HUES64 (cell line): ENCODE measurements around the gene LRP8. TPM values are rescaled to one million over a fixed set of nuclear protein-coding genes. Genes with fewer than 3 reads are reported as not detected.

Experiments
- H3K27ac ChIP-seq: 2 replicates; pipeline ENCODE4 v1.7.0; 2013; ENCODE audit warnings: low read depth, low read length, inconsistent platforms
- H3K27me3 ChIP-seq: 2 replicates; pipeline ENCODE4 v1.6.1; 2013; ENCODE audit warnings: mild to moderate bottlenecking, low read length; ENCODE audit not compliant: insufficient read depth
- H3K36me3 ChIP-seq: 2 replicates; pipeline ENCODE4 v1.6.1; 2013; ENCODE audit warnings: mild to moderate bottlenecking, low read length; ENCODE audit not compliant: insufficient read depth
- H3K4me1 ChIP-seq: 2 replicates; pipeline ENCODE4 v1.6.1; 2013; ENCODE audit warnings: mild to moderate bottlenecking, low read length, moderate library complexity; ENCODE audit not compliant: insufficient read depth
- H3K4me3 ChIP-seq: 2 replicates; pipeline ENCODE4 v1.5.1; 2013; ENCODE audit warnings: mild to moderate bottlenecking, low read length, moderate library complexity
- H3K9ac ChIP-seq: 2 replicates; pipeline ENCODE4 v1.6.1; 2013; ENCODE audit warnings: mild to moderate bottlenecking, low read depth, low read length
- H3K9me3 ChIP-seq: 2 replicates; pipeline ENCODE4 v1.6.1; 2013; ENCODE audit warnings: low read depth, low read length; ENCODE audit not compliant: insufficient read depth
- WGBS: fragments of 150-250, 120-280 bp; methylation state at CpG from one replicate; pipeline ENCODE4 v1.1.7; 2013; ENCODE audit warnings: missing lambda C conversion rate; 5-methylcytosine and 5-hydroxymethylcytosine counted together
- polyA plus RNA-seq, 2 experiments: library from polyadenylated mRNA; stranded (reverse); fragments of 50-300 nt; gene quantifications; one replicate each; pipeline ENCODE4 v1.2.3, GENCODE V29; 2013

LRP8 gene
- polyA plus RNA-seq (2013, experiment 1 of 2), result 28.5 TPM
- polyA plus RNA-seq (2013, experiment 2 of 2), result 38.9 TPM

- H3K27me3 ChIP-seq, result 0 out of 2 replicates have a peak, but pooled peaks cover 4% of the 10 kb centered on the region
- peak within 1 kb of the TSS; percentile 86 for H3K4me3 ChIP-seq
- WGBS, result under 1% methylated on average over 47 of the region's 47 CpGs
- H3K36me3 ChIP-seq, result peaks cover 26% of the 10 kb centered on the region
- H3K9ac ChIP-seq, result peak within 1 kb of the TSS; percentile 91
- H3K4me1 ChIP-seq, result peaks cover 9% of the 10 kb centered on the region; the same call in 1 of the 2 replicates
- peak within 1 kb of the TSS; percentile 96 for H3K27ac ChIP-seq
- H3K9me3 ChIP-seq, result no peaks in the 10 kb centered on the region
Measured at GRCh38 chr1:53328009-53328461, at the start of gene LRP8. Gene LRP8 (minus strand): TSS chr1:53328070. CDS start chr1:53327912, 158 bp downstream.

GRCh38 chr1:53377438-53377841 lies 49.6 kb upstream of the LRP8 start:
- Histone ChIP-seq H3K27me3 (no peaks in the 10 kb centered on the region; the same call in none of the 2 replicates), H3K4me3 (no peak overlapping the region), H3K4me1 (peaks cover 8% of the 10 kb centered on the region; the same call in 1 of the 2 replicates), H3K36me3 (no peaks in the 10 kb centered on the region), H3K9me3 (no peaks in the 10 kb centered on the region), H3K27ac (no peak overlapping the region), H3K9ac (no peak overlapping the region)
- 92% methylated on average over 13 of the region's 13 CpGs for WGBS

DNA sequence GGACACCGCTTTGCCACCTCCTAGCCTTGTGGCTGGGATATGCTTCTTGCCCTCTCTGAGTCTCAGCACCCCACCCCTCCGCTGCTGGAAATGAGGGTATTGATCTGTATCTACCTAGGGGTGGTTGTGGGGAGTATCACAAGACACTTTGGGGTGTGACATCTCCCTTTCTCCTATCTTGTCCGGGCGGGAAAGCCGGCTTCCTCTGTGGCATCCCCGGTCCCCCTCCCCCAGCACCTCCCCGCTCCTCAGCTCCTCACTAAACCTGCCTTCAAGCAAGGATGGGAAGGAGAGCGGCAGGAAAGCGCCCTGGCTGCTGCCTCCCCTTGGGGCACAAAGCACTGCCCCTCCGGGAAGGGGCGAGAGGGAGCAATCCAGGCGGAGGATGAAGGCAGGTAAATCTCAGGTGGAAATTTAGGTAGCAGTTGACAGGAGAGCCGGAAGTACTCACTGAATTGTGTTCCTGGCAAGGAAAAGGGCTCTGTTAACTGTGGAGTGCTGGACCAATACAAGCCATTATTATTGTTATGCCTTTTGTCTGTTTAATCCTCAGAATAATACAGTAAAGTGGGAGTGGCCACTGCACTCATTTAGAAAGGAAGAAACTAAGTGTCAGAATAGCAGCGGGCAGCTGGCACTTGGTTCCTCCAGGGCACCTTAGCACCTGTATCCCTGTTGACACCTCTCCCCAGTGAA lies 49.0 kb upstream of the LRP8 start:
- Histone ChIP-seq H3K36me3 (no peaks in the 10 kb centered on the region), H3K4me3 (no peak overlapping the region), H3K4me1 (peaks cover 8% of the 10 kb centered on the region; the same call in 1 of the 2 replicates), H3K9me3 (no peaks in the 10 kb centered on the region), H3K27me3 (no peaks in the 10 kb centered on the region; the same call in none of the 2 replicates), H3K9ac (no peak overlapping the region), H3K27ac (no peak overlapping the region)
- WGBS, result 72% methylated on average over 13 of the region's 14 CpGs

- Histone ChIP-seq H3K4me1 (peaks cover 8% of the 10 kb centered on the region; the same call in 1 of the 2 replicates), H3K9ac (no peak overlapping the region), H3K36me3 (no peaks in the 10 kb centered on the region), H3K4me3 (no peak overlapping the region), H3K27ac (no peak overlapping the region), H3K27me3 (no peaks in the 10 kb centered on the region; the same call in none of the 2 replicates), H3K9me3 (no peaks in the 10 kb centered on the region)
- 65% methylated on average over 13 of the region's 14 CpGs for WGBS
Measured at GRCh38 chr1:53376041-53376461, 48.2 kb upstream of the LRP8 start.

DNA sequence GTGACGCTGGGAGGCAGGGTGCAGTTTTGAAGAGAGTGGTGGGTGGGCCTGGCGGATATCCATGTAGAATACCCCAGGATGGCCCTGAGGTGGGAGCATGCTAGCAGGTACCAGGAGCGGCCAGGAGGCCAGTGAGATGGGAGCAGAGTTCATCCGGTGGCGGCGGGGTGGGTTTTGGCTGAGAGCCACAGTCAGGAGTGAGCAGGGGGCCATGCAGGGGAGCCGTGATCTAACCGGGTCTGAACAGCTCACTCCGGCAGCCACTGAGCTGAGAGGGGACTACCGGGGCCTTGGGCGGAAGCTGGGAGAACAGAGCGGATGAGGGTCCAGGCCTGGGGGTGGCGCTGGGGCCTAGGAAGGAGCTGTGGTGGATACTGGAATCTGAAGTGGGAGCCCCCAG lies 47.6 kb upstream of the LRP8 start:
- Histone ChIP-seq H3K9ac (no peak overlapping the region), H3K4me1 (peaks cover 8% of the 10 kb centered on the region; the same call in 1 of the 2 replicates), H3K4me3 (no peak overlapping the region), H3K9me3 (no peaks in the 10 kb centered on the region), H3K27me3 (no peaks in the 10 kb centered on the region; the same call in none of the 2 replicates), H3K36me3 (no peaks in the 10 kb centered on the region), H3K27ac (no peak overlapping the region)
- 82% methylated on average over 13 of the region's 13 CpGs for WGBS

- no peak overlapping the region for H3K27ac ChIP-seq
- no peaks in the 10 kb centered on the region for H3K36me3 ChIP-seq
- H3K9ac ChIP-seq, result no peak overlapping the region
- H3K4me3 ChIP-seq, result no peak overlapping the region
- 90% methylated on average over 11 of the region's 11 CpGs for whole genome bisulfite sequencing
- H3K9me3 ChIP-seq, result no peaks in the 10 kb centered on the region
- H3K27me3 ChIP-seq, result no peaks in the 10 kb centered on the region
- peaks cover 8% of the 10 kb centered on the region; the same call in 1 of the 2 replicates for H3K4me1 ChIP-seq
Measured at GRCh38 chr1:53373246-53373645, 45.4 kb upstream of the LRP8 start.

- no peak overlapping the region for H3K4me3 ChIP-seq
- no peak overlapping the region for H3K27ac ChIP-seq
- H3K36me3 ChIP-seq, result no peaks in the 10 kb centered on the region
- H3K27me3 ChIP-seq, result no peaks in the 10 kb centered on the region
- H3K4me1 ChIP-seq, result peaks cover 8% of the 10 kb centered on the region; the same call in 1 of the 2 replicates
- H3K9ac ChIP-seq, result no peak overlapping the region
- H3K9me3 ChIP-seq, result no peaks in the 10 kb centered on the region
- WGBS, result 91% methylated on average over 6 of the region's 6 CpGs
Measured at GRCh38 chr1:53372501-53372951, 44.7 kb upstream of the LRP8 start.

GRCh38 chr1:53371851-53372250 lies 44.0 kb upstream of the LRP8 start:
- no peaks in the 10 kb centered on the region for H3K9me3 ChIP-seq
- H3K4me1 ChIP-seq, result peaks cover 3% of the 10 kb centered on the region; the same call in 1 of the 2 replicates
- 91% methylated on average over 5 of the region's 5 CpGs for WGBS
- no peaks in the 10 kb centered on the region for H3K36me3 ChIP-seq
- H3K27me3 ChIP-seq, result no peaks in the 10 kb centered on the region
- H3K27ac ChIP-seq, result no peak overlapping the region
- H3K9ac ChIP-seq, result no peak overlapping the region
- H3K4me3 ChIP-seq, result no peak overlapping the region

DNA sequence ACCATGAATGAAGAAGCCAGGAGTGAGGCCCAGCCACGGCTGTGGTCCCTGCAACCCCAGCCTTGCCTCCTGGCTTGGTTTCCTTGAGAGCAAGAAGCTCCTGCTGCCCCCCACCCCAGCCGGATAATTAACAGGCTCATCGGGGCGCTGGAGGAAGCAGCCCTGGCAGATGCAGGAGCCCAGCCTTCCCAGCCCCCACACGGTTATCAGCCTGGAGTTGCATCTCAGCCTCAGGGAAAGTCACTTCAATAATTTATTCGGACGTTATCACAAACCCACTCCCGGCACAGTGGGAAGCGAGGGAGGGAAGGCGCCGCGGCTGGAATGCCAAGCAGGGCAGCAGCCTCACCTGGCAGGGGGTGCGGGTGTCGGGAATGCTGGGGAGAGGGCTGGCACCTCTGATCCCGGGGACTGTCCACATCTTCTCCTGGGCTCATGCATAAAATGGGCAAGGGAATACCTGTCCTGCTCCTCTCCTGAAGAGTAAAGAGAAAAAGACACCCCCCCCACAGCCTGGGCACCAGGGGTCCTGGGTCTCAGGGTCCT lies 43.3 kb upstream of the LRP8 start:
- no peak overlapping the region for H3K4me3 ChIP-seq
- 56% methylated on average over 15 of the region's 15 CpGs for WGBS

GRCh38 chr1:53370369-53370961 lies 42.6 kb upstream of the LRP8 start:
- H3K27me3 ChIP-seq, result no peaks in the 10 kb centered on the region
- WGBS, result 86% methylated on average over 9 of the region's 9 CpGs

More for the DNA sequence above, 43.3 kb upstream of the LRP8 start:
- no peaks in the 10 kb centered on the region for H3K36me3 ChIP-seq
- H3K4me1 ChIP-seq, result 0 out of 2 replicates have a peak, but pooled peaks cover 2% of the 10 kb centered on the region
- no peak overlapping the region for H3K9ac ChIP-seq
- no peaks in the 10 kb centered on the region for H3K9me3 ChIP-seq
- no peaks in the 10 kb centered on the region for H3K27me3 ChIP-seq
- no peak overlapping the region for H3K27ac ChIP-seq

DNA sequence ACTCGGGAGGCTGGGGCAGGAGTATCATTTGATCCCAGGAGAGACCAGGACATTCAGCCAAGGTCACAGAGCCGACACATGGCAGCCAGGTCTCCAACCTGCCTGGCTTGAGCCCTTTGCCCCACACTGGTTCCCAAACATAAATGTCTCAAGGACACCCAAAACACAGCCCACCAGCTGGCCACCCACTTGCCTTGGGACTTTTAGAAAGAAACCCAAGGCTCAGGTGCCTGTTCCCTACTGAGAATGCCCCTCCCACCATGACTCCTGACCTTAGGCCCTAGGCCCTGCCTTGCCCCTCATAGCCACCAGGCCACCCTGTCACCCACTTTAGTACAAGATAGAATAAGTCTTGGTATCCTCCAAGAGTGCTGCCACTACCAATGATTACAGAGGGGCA lies 41.9 kb upstream of the LRP8 start:
- Histone ChIP-seq H3K36me3 (no peaks in the 10 kb centered on the region), H3K27me3 (no peaks in the 10 kb centered on the region), H3K27ac (no peak overlapping the region), H3K4me1 (no peaks in the 10 kb centered on the region), H3K9me3 (no peaks in the 10 kb centered on the region), H3K4me3 (no peak overlapping the region), H3K9ac (no peak overlapping the region)
- 97% methylated on average over 2 of the region's 2 CpGs for WGBS

More at GRCh38 chr1:53370369-53370961, 42.6 kb upstream of the LRP8 start:
- no peak overlapping the region for H3K27ac ChIP-seq
- H3K4me1 ChIP-seq, result no peaks in the 10 kb centered on the region
- H3K4me3 ChIP-seq, result no peak overlapping the region
- no peak overlapping the region for H3K9ac ChIP-seq
- no peaks in the 10 kb centered on the region for H3K9me3 ChIP-seq
- H3K36me3 ChIP-seq, result no peaks in the 10 kb centered on the region
